ENCODE measurements around the gene PLA2G4E. TPM values are rescaled to one million over a fixed set of nuclear protein-coding genes. Genes with fewer than 3 reads are reported as not detected.

The PLA2G4E gene
- total RNA-seq, 1 experiment from 2014 or later, result 0.09 TPM

GRCh38 chr15:41948490-41948889, 72.4 kb downstream of the PLA2G4E start:
- no peak overlapping the region for H3K4me3 Mint-ChIP-seq (ENCODE audit: low read depth, unreplicated experiment)
- intact Hi-C loops (cut with micrococcal nuclease; ENCODE audit: unreplicated experiment), result no loop called here
- CTCF ChIA-PET, result no interaction called here
- peaks cover 10% of the 10 kb centered on the region for H3K36me3 Mint-ChIP-seq (ENCODE audit: insufficient read depth, unreplicated experiment)
- no peak overlapping the region for H3K27ac Mint-ChIP-seq (ENCODE audit: unreplicated experiment)
- TF ChIP-seq, protein P1, sequence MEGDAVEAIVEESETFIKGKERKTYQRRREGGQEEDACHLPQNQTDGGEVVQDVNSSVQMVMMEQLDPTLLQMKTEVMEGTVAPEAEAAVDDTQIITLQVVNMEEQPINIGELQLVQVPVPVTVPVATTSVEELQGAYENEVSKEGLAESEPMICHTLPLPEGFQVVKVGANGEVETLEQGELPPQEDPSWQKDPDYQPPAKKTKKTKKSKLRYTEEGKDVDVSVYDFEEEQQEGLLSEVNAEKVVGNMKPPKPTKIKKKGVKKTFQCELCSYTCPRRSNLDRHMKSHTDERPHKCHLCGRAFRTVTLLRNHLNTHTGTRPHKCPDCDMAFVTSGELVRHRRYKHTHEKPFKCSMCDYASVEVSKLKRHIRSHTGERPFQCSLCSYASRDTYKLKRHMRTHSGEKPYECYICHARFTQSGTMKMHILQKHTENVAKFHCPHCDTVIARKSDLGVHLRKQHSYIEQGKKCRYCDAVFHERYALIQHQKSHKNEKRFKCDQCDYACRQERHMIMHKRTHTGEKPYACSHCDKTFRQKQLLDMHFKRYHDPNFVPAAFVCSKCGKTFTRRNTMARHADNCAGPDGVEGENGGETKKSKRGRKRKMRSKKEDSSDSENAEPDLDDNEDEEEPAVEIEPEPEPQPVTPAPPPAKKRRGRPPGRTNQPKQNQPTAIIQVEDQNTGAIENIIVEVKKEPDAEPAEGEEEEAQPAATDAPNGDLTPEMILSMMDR (IDR thresholded peaks at IDR 0.05; ENCODE audit: unreplicated experiment), result no peak
- H3K27me3 Mint-ChIP-seq (ENCODE audit: unreplicated experiment), result no peaks in the 10 kb centered on the region
- H3K9me3 Mint-ChIP-seq (ENCODE audit: low read depth, unreplicated experiment), result no peaks in the 10 kb centered on the region
- BruUV-seq (replicated peaks), result no TSS peak
- DNase-seq, result no peak
- H3K4me1 Mint-ChIP-seq (ENCODE audit: low read depth, unreplicated experiment), result peaks cover 15% of the 10 kb centered on the region

GRCh38 chr15:41946970-41947369, 73.9 kb downstream of the PLA2G4E start:
- Mint-ChIP-seq H3K4me1 (ENCODE audit: low read depth, unreplicated experiment) (peaks cover 15% of the 10 kb centered on the region), H3K36me3 (ENCODE audit: insufficient read depth, unreplicated experiment) (peaks cover 12% of the 10 kb centered on the region), H3K4me3 (ENCODE audit: low read depth, unreplicated experiment) (no peak overlapping the region), H3K27ac (ENCODE audit: unreplicated experiment) (no peak overlapping the region), H3K9me3 (ENCODE audit: low read depth, unreplicated experiment) (no peaks in the 10 kb centered on the region), H3K27me3 (ENCODE audit: unreplicated experiment) (no peaks in the 10 kb centered on the region)
- DNase-seq, result no peak
- TF ChIP-seq, protein P1 (IDR thresholded peaks at IDR 0.05; ENCODE audit: unreplicated experiment), result no peak
- CTCF ChIA-PET, result interaction anchor here (0.6 kb wide), 1 partner anchor 368 kb away, joined by 4 read pairs; no protein-coding TSS in a partner anchor
- BruUV-seq (replicated peaks), result no TSS peak
- intact Hi-C loops (cut with micrococcal nuclease; ENCODE audit: unreplicated experiment), result no loop called here

GRCh38 chr15:41945731-41946130, 75.1 kb downstream of the PLA2G4E start:
- Mint-ChIP-seq H3K27ac (ENCODE audit: unreplicated experiment) (no peak overlapping the region), H3K27me3 (ENCODE audit: unreplicated experiment) (no peaks in the 10 kb centered on the region), H3K36me3 (ENCODE audit: insufficient read depth, unreplicated experiment) (peaks cover 9% of the 10 kb centered on the region), H3K9me3 (ENCODE audit: low read depth, unreplicated experiment) (no peaks in the 10 kb centered on the region), H3K4me3 (ENCODE audit: low read depth, unreplicated experiment) (no peak overlapping the region), H3K4me1 (ENCODE audit: low read depth, unreplicated experiment) (peaks cover 18% of the 10 kb centered on the region)
- CTCF ChIA-PET, result no interaction called here
- TF ChIP-seq, protein P1 (IDR thresholded peaks at IDR 0.05; ENCODE audit: unreplicated experiment), result no peak
- DNase-seq, result no peak
- intact Hi-C loops (cut with micrococcal nuclease; ENCODE audit: unreplicated experiment), result no loop called here
- BruUV-seq (replicated peaks), result no TSS peak

DNA sequence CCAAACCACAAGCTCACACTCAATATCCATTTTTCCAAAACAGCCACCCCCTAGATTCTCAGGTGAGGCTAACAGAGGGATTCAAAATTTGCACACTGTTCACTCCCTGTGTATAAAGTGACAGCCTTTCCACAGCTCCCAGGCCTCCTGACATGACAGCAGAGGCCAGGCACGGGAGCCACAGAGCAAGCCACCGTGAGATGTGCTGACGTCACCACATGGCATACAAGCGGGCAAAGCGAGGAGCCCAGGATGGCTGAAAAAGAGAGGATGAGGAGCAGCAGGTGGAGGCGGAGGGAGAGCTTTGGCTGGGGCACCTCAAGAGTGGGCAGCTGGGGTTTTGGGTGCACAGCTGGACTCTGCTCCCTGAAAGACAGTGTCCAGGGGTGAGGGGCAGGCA, 75.6 kb downstream of the PLA2G4E start:
- Mint-ChIP-seq H3K27ac (ENCODE audit: unreplicated experiment) (no peak overlapping the region), H3K4me1 (ENCODE audit: low read depth, unreplicated experiment) (peaks cover 23% of the 10 kb centered on the region), H3K4me3 (ENCODE audit: low read depth, unreplicated experiment) (no peak overlapping the region), H3K36me3 (ENCODE audit: insufficient read depth, unreplicated experiment) (peaks cover 14% of the 10 kb centered on the region), H3K9me3 (ENCODE audit: low read depth, unreplicated experiment) (no peaks in the 10 kb centered on the region), H3K27me3 (ENCODE audit: unreplicated experiment) (no peaks in the 10 kb centered on the region)
- intact Hi-C loops (cut with micrococcal nuclease; ENCODE audit: unreplicated experiment), result no loop called here
- DNase-seq, result no peak
- CTCF ChIA-PET, result interaction anchor here (0.6 kb wide), 1 partner anchor 112 kb away, joined by 9 read pairs; no protein-coding TSS in a partner anchor
- BruUV-seq (replicated peaks), result no TSS peak
- TF ChIP-seq, protein P1 (IDR thresholded peaks at IDR 0.05; ENCODE audit: unreplicated experiment), result no peak

All from Calu3 (cell line).